HG03064 (cell line): ENCODE measurements around the gene BCL6.
A peak's percentile ranks its signal among the peaks of the same experiment; 100 is the strongest.

Experiments
- ATAC-seq: cut with Tn5 transposase; IDR thresholded peaks from one replicate; pipeline ENCODE4 v1.9.1; 2021; ENCODE audit warnings: low read depth; ENCODE audit not compliant: unreplicated experiment

Gene BCL6

DNA sequence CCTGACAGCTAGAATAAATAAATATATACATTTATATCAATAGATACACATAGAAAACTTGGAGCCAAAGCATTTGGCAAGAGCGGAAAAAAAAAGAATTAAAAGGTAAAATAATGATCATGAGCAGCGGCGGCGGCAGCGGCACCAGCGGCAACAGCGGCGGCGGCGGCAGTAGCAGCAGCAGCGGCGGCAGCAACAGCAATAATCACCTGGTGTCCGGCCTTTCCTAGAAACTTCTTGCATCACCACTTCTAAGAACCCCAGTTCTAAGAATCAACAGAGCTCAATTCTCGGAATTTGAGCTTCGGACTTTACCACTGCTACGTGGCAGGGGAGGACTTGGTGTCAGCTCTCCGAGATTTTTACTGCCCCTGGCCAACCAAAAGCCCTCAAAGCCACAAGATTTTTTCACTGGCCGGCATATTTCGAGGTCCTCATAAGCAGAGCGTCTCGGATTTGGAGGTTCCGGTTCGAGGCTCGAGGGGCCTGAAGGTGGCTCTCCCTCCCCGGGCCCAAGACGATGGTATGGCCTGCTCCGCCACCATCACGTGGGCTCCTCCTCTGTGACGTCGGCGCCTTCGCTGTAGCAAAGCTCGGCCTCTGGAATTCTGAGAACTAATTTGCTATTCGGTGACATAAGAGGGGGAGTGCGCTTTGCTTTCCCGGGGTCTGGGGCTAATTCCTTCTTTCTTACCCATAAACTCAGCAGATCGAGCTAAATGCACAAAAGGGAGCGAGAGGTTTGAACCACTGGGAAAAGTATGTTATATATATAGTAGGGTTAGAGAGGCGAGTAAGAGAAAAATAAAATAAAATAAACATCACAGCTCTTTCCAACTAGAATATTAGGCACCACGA is at the start of gene BCL6:
TSS of gene BCL6 (minus strand) at position 268 of the 858 bp plus-strand sequence. CDS start 11,775 bp downstream, outside the sequence.
- peak; percentile 68 for ATAC-seq

DNA sequence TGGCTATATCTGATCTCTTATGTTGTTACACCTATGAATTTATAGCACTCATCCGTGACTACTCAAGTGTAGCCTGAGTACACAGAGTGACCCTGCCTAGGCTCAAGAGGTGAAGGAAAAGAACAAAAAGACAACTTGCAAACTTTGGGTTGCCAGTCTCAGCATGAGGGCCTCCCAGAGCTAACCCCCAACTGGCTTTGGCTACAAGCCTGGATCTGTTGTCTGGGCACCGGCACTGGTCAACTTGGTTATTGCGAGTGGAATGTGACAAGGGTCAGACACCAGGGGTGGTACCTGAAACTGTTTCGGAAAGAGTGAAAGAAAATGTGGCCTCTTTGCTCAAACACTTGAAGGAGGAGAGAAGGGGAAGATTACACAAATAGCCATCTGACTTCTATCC is 49.5 kb upstream of the BCL6 start:
- no peak for ATAC-seq

DNA sequence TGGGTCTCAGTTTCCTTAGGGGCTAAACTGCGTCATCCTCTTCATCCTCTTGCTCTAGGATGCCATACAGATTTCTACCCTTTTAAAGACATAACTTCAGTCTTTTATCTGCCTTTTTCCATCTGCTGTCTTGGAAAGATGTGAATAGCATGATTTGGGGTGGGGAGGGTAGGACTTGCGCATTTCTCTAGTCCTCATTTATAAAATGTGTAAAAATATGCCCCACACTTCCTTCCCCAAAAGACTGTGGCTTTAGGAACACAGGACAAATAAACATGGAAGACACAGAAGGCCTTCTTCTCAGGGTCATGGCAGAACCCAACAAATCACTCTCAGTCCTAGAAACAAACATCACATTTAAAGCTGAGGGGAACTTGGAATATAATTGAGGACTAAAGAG is 48.4 kb upstream of the BCL6 start:
- no peak for ATAC-seq

DNA sequence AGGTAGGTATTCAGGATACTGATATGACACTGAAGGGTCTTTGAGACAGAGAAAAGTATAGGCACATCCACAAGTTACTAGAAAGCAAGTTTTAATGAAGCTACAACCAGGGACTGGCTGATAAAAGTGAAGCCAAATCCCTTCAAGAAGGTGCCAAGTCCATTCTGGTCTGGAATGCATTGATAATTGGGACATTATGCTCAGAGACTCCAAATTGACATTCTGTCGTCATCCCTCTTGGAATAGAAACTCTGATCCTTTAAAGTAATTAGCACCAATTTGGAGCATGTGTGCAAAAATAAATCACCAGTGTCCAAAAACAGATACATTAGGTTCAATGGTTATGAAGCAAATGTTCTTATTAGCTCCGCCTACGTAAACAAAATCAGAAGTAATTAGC is 47.3 kb upstream of the BCL6 start:
- ATAC-seq, result no peak

DNA sequence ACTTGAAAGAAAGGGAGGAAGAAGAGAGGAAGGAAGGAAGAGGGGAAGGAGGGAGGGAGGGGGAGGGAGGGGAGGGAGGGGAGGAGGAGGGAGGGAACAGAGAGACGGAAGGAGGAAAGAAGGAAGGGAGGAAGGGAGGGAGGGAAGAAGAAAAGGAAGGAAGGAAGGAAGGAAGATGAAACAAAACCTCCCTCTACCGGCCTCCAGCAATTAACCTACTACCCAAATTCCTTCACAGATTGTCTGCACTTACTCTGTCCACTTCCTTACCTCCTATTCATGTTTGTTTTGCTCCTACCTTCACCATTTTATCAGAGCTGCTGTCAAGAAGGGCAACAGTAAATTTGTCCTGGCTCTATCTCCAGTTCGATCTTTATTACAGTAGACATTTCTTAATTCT is 44.6 kb upstream of the BCL6 start:
- no peak for ATAC-seq

DNA sequence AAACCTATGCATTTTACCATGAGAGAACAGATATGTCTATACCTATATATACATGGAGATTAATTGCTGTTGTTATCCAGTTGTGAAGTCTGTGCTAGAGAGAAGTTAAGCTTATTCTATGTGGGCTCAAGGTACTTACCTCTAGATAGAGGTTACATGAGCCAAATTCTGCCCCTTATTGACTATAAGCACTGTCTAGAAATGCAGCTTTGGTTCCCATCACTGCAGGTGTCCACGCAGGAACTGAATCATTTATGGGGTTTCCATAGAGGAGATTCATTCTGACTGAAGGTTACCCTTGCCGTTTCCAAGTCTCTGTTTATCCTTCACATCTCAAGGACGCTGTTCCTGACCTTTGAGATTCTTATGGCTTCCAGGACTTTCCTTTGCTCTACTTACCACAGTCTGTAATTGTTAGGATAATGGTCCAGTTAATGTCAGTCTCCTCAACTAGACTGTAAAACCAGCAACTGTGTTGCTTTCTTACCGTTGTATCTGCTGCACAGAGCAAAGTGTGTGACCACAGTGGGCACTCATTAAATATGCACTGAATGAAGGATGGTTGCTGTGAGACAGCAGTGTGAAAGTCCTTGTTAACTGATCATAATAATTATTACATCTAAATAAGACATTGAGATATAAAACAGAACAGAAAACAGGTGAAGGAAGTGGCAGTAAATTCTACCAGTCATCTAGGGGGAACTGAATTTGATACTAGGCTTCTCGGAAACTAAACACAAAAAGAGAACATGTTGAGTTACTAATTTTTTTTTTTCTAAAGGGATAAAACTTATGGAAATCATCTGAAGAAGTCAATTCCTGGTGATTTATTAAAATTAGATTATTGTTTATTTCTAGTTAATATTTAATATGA is 44.0 kb upstream of the BCL6 start:
- ATAC-seq, result no peak

DNA sequence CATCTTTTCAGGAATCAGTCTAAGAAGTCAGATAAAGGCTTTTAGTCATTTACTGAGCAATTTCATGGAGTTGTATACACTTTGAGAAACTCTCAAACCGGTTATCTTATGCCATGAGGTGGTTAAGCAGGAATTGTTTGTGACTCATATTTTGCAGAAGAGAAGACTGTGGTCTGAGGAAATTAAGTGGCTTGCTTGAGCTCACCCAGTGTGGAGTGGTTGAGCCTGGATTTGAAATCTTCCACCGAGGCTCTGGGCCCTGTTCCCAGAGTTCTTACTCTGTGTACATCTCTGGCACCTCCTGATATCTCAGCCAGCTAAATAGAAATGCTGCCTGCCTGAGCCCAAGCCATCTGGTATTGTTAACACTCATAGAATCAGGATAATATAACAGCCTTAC is 37.8 kb upstream of the BCL6 start:
- ATAC-seq, result no peak

DNA sequence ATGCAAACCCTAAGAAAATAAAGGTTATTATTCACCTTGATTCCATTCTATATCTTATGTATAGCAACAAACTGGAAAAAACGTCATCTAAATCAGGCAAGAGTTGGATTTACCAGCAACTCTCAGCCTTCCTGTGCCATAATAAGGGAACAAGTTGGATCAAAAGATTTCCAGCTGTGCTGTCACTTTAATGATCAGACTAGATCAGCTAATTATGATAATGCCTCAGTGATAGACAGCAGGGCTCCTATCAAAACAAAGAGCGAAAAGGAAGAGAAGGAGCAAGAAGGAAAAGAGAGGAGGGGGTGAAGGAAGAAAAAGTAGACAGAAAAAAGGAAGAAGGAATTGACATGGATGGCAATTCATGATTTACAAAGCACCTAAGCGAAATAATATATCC is 36.7 kb upstream of the BCL6 start:
- no peak for ATAC-seq

DNA sequence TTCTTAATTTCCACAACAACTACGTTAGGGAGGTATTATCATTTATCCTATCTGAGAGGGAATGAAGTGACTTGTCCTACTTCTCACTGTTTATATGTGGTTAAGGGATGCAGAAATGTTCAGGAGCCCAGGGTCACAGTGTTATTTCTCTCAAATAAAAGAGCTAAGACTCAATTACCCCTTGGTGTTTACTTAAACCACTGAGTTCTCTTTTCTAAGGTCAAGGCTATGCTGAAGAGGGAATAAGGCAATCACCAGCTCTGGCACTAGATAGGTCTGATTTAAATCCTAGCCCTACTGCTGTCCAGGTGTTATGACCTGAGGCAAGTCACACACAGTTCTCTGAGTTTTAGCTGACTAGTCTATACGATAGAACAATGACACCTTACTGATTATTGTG is 35.7 kb upstream of the BCL6 start:
- no peak for ATAC-seq

DNA sequence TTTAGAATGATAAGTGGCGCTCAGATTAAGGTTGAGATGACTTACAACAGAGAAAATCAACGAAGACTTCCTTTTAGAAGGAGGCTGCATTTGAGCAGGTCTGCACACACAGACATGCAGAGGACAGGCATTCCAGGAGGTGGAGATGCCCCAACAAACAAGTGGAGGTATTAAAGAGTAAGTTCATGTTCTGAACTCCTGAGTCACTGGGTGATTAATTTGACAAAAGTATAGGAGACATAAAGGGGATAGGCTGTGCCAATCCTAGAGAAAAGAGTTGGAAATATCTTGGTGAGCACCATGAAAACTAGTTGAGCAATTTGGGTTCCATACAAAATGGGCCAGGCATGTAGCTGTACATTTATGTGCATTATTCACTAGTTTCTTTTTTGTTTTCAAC is 33.5 kb upstream of the BCL6 start:
- no peak for ATAC-seq

DNA sequence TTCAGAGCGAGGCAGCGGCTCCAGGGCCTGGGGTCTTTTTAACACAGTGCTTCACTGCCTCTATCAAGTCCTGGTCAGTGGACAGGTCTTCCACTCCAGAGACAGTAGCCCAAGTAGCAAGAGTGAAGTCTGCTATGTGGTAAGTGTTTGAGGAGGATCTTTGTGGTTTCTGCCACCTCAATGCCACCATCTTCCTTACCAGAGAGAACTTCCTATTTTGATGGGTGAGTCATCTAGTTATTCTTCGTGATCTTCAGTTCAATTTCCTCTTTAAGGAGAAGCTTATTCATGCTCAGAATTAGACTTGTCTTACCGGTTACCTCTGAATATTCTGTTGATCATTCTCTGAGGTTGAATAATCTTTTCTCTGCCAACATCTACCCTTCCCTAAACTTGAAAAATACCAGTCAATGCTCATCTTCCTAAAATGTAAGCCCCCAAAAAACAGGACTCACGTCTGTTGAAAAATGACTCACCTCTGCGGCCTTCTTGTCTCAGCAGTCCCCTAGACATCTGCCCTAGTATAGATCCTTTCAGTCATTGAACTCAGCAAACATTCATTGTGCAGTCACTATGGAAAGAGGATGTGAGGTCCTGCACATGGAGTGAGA is 32.2 kb upstream of the BCL6 start:
- ATAC-seq, result peak; percentile 49

DNA sequence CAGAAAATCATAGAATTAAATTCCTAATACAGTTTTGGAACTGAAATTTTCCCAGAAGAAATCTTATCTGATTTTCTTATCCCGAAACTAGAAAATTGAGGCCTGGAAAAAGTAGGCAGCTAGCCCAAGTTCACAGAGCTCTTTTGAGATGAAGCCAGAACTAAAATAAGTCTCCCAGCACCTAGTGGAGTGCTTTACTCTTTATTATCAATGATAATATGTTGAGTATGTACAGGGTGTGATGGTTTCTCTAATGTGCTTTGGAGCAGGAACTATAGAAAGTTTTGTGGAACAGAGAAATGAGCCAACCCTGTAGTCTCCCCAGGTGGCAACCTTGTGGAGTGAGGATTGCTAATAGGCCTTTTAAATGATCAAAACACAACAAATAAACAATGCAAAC is 30.3 kb upstream of the BCL6 start:
- no peak for ATAC-seq

DNA sequence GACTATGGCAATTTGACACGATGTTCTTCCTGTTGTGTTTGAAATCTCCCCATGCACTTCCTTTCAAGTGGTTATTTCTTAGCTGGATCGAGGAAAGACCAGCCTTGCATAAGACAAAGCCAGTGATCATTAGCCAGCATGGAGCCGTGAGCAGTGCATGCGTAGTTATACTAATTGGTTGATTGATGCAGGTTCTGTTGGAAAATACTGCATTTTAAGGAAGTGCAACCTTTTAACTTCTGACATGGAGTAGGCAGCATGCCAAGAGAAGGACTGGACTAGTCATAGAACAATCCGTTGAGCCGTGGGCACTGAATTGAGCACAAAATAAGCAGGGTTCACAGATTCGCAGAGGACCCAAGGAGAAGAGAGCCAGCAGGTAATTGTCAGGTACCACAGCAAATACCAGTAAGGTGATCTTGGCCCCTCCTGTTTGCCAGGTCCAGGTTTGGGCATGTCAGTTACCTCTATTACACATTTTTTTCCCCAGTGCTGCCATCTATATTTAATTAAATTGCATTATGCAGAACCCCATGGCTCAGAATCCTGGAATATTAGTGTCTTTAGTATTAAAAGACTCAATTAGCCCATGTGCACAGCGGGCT is 29.0 kb upstream of the BCL6 start:
- no peak for ATAC-seq

DNA sequence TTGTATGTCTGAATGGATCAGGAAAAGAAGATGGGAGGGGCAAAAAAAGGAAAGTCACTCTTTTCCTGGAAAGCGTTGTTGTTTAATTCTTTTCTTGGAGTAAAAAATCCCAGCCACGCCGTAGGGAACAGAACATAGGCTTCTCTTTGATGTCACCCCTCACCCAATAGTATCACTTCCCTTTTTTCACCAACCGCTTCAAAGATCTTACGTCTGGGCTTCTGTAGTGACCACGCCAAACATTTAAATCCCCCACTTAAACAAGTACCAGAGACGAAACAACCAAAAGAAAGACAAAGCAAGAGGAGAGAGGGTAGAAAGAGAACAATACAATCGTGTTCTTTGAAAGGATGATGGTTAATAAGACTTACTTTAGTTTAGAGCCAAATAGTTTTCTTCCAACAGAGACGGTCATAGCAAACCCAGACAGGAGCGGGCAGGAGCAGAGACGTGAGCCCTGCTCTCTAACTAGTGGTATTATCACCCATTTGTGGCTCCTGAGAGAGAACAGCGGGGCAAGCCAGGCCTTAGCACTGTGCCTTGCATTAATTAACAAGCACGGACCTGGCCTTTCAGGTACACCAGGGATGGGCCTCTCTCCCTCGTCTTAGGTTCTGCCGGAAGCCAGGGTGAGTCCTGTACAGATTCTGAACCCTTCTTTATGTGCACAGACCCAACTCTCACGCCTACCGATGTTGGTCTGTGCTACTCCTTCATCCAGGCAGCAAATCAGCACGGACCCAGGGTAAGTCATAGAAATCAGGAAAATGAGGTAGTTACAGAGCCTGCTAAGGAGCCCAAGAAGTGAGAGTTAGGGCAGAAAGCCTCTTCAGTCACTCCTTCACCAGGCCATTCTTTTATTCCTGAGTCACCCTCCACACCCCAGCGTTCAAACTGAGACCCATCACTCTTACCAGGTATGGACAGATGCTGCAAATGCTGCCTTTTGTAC is 28.2 kb upstream of the BCL6 start:
- peak; percentile 52 for ATAC-seq

DNA sequence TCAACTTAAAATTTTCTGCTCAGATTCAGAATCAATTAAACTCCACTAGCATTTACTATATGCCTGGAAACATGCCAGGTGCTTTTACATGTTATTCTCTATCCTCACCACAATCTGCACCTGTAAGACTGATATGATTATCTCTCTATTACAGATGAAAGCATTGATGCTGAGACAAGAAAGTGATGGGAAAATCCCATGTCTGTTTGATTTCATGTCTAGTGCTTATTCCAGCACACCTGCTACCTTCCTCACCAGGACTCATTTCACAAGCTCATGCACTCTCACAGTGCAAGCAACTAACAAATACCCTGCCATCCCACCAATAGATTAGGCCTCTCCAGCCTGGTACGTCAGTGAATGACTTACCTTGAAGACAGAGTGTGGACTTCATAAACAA is 25.0 kb upstream of the BCL6 start:
- peak; percentile 64 for ATAC-seq

DNA sequence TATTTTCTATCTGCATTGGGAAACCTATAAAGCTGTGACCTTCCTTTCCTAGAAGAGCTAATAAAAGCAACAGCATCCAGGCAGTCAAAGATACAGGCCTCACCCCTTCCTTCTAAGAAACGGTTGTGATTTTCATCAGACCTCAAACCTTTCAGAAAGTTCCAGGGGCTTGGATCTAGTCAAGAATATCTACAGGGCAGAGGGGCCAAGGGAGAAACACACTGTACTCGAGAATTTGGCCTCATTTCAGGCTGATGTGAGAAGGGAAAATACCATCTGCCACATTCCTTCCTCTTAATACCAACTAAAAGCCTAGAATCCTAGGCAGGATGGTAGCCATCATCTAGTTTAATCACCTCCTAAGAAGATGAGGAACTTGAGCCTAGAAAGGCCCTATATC is 24.5 kb upstream of the BCL6 start:
- ATAC-seq, result peak; percentile 5

DNA sequence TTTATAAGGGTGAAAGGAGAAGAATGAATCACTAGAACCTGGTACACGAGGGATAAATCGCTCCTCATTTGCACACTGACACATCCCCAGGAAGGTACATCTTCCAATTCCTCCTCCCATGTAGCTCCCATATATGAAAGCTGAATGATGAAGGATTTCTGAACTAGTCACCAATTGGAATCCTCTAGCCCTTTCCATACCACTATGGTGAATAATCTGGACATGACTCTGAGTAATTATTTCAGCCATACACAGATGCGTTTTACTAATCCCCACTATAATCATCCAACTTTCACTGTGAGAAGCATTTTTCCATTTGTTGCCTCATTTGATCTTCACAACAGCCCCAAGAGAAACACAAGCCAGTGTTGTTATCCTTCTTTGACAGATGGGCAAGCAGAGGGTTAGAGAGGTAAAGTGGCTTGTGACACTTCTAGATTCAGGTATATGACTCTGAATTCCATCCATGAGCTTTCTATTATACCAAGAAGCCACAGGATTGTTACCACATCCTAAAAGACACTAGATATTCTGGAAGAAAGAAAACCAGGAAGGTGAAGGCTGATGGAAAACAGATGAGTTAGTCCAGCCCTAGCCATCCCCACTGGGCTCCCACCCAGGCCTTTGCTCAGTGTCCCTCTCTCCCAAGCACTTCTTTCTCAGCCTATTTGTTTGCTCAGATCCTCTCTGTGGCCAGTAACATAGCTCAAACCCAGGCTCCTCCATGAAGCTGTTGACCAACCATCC is 22.2 kb upstream of the BCL6 start:
- ATAC-seq, result no peak

DNA sequence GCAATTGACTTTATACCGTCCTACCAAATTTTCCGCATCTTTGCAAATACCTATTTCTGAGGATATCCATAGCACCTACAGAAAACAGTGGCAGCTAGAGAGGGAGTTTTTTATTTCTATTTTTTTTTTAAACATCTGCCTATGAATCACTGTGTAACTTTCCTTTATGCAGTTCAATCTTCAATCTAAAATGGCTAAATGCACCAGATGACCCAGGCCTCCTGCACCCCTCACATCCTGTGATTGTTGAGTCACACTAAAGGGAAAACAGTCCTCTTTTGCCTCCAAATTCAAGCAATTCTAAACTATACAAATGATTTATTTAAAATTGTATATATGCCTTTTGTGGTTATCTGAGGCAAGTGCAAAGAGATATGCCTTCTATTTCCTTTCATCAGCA is 20.1 kb upstream of the BCL6 start:
- no peak for ATAC-seq
